HG03565 (cell line): Measurements from ENCODE around the gene SPEF2.
A peak's percentile ranks its signal among the peaks of the same experiment; 100 is the strongest.

Source experiments
- ATAC-seq: cut with Tn5 transposase; IDR thresholded peaks from one replicate; pipeline ENCODE4 v1.9.1; 2021; ENCODE audit warnings: mild to moderate bottlenecking, moderate library complexity; ENCODE audit not compliant: unreplicated experiment

The SPEF2 gene

DNA sequence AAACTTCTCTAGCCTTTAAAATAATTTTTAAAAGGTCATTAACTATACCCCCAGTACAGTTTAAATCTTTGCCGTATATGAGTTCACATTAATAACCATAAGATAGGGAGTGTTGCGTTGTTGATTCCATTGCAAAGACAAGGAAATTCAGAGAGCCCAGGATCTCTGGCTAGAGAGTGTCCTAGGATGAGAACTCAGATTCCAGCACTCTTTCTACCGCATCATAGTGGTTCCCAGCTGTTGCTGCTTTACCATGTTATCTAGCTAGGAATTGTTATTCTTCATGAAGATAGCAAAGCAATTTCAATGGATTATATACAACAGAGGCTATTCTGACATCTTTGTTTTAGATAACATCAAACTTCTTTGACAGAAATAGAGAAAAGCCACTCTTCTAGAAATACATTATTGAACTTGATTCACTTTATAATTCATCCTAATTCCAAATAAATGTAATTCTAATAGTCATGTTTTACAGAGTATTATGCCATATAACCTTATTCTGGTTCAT lies 160.7 kb downstream of the SPEF2 start:
- ATAC-seq, result no peak

DNA sequence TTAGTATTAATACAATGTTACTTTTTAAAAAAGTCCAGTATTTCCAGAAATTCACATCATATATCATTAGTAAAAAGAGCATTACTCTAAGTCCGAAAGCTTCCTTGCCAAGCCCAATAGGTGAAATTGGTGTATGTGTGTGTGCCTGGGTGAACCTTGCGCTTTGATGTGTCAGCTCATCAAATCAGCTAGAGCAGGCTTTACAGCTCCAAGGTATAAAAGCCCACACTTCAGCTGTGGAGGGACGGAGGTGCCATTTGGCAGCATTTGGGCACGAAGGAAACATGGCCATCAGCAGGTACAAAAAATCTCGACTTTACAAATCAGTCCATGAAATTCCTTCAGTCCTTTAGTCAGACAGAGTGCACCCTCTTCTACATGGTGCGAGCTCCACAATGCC lies 162.6 kb downstream of the SPEF2 start:
- no peak for ATAC-seq

DNA sequence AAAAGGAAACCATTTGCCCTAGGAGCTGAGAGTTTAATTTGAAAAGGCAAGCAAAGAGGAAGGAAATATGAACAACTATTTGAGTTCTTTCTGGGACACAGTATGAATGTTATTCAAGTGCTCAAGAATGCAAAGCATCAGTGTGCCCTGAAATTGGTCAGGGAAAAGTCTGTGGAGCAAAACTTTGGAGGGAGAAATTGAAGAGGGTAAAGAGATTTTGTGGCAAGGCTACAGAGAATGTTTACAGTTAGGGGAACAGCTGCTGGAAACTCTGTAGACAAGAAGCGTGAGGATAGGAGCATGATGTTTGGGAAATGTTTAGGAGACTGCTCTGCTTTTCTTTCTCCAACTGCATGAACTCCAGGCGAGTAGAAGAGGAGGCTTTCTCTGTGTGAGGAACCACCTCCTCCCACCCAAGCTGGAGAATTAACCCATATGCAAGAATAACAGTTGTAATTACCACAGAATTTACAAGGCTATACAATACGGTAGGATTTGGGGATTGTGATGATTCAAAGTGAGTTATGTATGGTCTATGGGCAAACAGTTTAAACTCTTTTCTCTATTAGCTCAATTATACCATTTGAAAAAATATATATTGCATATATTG lies 163.6 kb downstream of the SPEF2 start:
- ATAC-seq, result no peak

DNA sequence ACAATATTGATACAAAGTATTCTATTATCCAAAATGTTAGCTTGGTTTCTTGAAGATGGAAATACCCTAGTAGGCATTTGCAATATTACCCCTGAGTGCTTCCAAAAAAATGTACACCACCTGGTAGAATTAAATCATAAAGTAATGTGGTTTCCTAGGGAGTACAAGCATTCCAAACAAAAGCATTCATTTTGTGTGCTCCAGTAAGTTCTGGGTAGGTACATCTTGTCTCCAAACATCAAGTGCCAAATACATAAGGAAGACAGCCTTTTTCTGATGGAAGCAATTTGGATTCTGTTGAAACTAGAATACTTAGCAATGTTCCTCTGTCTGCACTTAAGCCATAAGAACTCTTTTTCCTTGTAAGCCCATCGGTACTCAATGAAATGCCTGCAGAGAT lies 165.9 kb downstream of the SPEF2 start:
- ATAC-seq, result no peak

DNA sequence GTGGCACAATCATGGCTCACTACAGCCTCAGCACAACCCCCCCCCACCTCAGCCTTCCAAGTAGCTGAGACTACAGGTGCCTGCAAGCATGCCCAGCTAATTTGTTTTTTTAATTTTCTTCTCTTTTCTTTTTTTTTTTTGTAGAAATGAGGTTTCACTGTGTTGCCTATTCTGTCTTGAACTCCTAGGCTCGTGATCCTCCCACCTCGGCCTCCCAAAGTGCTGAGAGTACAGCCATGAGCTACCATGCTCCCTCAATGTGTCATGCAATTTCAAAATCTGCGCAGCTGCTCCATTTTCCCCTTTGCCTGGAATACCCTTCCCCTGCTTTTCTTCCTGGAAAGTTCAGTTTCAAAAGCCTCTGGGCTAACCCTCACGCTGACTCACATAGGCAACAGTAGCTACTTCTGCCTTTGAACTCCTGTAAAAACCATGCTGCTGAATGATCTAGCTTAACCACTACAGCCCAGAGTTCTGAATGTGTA lies 168.0 kb downstream of the SPEF2 start:
- ATAC-seq, result no peak

DNA sequence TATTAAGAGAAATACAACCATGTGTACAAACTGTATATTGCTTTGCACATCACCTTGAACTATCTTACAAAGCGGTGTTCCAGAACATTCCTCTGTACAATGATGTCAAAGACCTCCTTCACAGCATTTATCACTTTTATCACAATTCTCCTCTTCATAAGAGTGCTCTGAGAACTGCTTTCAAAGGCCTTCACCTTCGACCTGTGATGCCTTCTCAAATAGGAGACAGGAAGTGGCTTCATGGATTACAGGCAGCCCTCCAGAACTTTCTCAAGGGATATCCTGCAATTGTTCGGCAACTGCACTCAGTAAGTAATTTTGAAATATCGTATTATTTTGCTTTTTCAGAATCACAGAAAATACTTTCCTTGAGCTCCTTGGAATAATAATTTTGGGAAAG lies 171.1 kb downstream of the SPEF2 start:
- ATAC-seq, result no peak

DNA sequence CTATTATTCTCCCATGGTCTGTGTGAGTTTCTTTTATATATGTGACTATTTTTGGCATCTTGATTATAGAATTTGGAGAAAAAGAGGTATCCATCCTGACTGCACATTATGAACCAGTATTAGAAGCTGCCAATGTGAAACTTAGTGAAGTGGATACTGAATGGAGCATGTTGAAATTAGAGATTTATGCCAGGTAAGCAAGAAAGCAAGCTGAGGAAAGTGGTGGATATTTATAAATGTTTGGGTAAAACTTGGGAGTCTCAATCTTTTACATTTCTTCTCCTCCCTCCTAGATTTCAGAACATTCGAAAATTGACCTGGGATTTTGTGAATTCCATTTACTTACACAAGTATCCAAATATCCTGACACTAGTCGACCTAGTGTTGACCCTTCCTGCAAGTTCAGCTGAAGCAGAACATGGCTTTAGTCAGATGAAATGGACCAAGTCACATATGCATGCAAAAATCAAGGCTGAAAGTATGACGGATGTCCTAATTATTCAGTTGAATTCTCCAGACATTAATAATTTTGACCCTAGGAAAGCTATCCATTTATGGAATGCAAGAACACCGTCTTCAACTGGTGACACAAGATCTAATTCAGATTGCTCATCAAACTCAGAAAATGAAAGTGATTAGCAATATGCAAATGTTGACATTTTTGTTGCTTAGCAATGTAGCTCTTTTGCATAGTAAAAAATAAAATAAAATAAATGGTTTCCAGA lies 172.2 kb downstream of the SPEF2 start:
- ATAC-seq, result no peak

DNA sequence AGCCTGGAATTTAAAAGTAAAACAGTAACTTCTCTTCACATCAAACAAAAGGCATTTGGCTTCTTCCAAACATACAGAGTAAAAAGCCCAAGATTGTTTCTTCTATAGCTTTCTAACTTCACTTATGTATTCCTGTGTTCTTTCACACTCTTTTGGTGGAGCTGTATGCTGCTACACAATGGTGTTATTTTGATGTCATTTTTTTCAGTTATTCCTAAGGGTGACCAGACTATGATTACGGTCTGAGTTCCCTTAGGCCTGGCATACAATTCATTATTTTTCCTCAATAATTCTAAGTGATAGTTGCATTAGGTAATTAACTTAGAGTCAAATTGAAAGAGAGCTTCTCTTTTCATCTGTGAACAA lies 172.8 kb downstream of the SPEF2 start:
- ATAC-seq, result no peak

DNA sequence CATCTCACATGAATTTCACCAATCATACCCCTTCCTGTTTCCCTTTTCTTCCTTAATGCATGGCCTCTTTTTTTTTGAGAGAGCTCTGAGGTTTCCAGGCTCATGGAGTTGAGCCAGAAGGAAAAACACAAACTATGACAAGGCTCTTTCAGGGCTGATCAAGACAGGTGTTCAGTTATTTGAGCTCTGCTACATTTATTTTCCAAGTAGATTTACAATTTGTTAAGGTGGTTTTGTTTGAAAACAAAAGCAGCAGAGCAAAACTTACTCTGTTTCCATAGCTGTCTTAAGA lies 176.6 kb downstream of the SPEF2 start:
- ATAC-seq, result no peak

DNA sequence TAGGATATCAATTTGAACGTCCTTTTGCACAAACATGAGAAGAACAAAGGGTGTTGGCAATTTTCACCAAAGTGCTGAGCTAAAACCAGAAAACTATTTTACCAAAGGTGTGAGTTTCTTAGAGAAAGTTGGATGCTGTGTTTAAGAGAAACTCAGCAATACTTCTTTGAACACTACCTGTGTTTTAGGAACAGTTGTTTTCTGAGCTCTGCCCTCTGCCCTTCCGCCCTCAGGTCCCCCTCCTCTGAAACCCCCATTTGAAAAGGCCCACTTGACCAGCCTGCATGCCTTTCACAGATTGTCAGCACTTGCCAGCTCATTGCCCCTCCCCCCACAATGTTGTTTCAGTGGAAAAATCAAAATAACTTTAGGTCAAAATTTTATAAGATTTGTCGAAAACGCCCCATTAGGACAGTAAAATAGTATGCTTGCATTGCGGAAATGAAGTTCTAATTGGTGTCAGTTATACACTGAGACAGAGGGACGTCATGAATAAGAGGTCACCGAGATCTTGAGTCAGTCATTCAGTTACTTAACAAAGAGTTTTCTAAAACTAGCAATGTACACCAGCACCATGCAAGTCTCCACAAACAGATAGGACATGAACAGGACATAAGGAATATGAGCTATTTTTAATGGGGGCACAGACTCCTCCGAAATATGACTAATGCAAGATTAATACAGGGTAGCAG lies 177.2 kb downstream of the SPEF2 start:
- ATAC-seq, result no peak

DNA sequence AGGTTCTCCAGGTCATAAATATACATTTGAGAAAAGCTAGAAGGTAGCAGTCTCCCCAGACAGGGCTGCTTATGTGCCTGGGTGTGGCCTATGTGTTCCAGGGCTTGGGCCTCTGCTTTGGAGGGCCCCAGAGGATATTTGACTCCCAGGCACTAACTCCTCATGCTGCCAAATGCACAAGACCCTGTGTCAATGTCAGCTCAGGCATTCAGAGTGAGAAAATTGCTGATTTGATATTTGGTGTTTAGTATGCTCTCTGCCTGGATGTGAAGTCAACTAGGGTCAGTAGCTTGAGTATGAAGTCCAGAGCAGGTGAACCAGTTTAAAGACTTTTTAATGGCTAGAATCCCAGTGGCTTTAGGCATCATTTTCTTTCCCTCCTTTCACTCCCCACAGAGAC lies 181.5 kb downstream of the SPEF2 start:
- no peak for ATAC-seq

DNA sequence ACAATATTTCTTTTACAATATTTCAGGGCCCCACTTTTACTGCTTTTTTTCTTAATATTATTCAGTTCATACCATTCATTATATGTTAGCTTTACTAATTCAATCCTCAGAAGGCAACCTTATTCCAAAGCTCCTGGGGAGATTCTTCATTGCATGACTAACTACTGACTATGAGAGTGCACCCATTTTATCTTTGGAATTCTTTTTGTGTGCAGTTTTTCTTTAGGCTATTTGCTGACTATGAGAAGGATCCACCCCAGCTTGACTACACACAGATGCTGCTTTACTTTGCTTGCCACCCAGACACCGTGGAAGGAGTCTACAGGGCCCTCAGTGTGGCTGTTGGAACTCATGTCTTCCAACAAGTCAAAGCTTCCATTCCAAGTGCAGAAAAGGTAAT lies 182.1 kb downstream of the SPEF2 start:
- ATAC-seq, result no peak

DNA sequence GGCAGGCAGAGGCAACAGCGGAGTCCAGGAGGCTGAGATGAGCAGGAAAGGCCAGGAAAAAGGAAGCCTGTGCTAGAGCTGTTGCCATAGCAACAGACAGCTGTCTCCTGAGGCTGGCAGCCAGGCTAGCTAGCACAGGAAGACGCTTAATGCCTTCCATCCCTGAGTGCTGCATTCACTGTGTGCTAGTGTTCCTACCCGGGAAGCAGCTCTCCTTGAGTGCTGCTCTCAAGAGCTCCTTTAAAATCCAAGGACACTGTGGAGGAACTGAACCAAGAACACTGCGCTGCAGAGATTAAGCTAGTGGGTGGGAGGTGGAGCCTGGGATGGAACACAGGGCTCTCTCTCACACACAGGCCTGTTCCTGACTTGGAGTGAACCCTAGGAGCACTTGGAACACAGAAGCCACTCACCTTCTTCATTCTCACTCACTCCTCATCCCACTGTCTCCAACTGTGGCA lies 185.6 kb downstream of the SPEF2 start:
- ATAC-seq, result no peak

DNA sequence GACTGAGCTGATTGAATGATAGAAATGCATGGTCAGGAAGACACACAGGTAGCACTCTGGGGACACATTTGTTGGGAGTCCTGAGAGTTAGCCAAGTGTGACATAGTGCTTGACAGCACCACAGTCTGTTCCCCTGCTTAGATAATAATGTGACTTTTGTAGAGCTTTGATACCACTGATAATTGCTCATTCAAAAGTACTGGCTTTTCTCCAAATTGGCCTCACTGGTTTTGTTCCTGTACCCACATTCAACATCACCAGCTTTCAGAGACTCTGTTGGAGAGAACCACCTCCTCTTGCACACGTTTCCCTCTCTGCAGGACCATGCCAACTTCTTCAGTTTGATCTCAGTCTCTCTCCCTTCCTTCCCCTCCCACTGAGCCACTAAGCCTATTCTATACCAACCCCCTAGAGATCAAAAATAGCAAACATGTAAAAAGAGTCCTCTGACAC lies 186.6 kb downstream of the SPEF2 start:
- no peak for ATAC-seq

DNA sequence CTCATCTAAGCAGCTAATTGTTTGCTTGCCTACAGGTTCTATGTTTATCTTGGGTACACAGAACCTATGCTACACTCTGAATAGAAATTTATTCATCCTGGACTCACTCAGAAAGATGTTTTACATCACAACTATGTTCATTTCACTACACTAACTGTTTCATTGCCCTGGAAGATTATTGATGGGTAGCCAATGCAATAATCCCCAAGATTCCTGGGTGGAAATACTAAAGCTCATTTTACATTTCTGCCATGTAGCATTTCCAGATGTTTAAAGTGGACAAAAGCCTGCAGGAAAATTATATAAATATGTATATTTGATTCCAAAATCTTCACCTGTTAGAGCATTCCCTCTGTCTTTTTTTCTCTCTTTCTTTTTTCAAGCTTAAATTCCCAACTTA lies 187.2 kb downstream of the SPEF2 start:
- ATAC-seq, result no peak

DNA sequence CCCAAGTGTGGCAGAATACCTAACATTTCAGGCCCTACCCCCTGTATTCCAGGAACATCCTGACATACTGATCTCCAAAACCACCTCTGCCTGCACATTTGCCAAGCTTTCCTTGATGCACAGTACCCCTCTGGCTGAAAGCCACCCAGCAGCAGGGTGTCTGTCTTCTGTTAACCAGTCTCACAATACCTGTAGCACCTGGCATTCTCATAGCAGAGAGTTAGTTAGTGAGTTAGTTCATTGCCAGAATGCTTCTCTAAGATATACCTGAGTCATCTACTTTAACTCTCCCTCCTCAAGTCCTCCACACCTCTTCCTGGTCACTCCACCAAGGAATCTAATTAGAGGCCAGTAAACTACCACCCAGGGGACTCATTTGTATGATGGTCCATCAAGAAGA lies 192.9 kb downstream of the SPEF2 start:
- no peak for ATAC-seq

DNA sequence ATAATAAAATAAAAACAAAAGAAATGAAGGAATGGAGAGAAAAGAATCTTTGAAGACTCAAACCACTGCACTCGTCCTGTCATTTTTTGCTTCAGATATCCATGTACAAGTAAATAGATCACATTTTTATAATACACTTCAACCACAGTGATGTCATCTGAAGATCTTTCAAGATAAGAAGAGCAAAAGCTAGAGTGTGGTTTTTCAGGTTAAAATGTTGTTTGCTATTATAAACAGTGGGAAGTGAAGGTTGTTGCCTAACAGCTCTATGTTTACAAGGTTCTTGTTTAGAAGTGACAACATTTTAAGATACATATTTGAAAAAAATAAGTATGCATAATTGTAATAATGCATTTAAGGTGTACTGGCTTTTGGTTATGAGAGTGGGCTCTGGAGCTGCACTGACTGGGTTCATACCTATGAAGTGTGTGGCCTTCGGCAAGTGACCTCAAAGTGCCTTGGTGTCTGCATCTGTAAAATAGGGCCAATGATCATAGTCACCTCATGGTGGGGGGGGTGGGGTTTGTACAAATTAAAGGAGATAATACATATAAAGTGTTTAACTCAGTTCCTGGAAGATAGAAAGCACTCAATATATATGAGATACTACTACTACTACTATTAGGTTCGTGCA lies 193.6 kb downstream of the SPEF2 start:
- ATAC-seq, result no peak

DNA sequence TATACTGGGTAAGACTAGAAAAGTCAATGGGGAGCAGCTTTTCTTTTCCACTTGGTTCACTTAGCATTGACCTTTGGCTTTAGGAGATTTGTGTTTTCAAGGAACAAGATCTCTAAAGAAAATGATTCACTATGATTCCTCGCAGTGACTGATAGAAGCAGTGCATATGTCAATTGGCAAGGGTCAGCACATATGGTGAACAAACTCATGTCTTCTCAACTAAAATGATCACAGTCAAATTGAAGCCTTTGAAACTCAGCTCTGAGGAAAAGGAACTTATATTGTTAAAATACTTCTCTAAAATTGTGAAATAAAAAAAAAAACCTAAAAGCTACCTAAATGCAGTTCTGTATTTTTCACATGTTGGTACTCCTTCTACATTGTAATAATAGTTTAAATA lies 195.9 kb downstream of the SPEF2 start:
- no peak for ATAC-seq

DNA sequence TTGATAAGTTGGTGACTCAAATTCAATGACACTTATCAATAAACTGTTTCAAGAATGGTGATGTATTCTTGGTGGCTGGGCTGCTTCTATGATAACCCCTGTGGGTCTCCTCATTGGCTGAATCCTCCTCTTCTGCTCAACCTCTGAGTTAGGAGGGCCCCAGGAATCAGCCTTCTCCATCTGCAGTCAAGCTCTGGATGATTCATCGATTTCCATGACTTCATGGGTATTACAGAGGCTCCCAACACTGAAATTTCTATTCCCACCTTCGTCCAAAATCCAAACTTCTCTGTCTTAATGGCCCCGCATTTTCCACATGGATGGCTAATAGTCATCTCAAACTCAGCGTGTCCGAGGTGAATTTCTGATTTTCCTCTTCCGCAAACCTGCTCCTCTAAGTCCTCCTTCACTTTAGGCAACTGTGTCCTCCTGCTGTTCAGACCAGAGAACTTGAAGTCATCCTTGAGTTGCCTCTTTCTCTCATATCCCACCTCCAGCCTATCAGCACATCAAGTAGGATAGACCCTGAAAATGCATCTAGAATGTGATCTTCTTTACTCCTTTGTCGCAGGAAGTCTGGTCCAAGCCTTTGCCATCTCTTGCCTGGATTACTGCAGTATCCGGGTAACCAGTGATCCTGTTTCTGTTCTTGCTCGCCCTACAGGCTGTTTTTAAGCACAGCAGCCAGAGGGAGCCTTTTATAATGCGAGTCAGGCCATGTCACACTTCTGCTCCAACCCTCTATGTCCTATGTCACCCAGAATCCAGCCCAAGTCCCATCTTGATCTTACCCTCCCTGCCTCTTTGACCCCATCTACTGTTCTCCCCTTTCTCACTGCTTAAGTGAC lies 197.7 kb downstream of the SPEF2 start:
- peak; percentile 75 for ATAC-seq

DNA sequence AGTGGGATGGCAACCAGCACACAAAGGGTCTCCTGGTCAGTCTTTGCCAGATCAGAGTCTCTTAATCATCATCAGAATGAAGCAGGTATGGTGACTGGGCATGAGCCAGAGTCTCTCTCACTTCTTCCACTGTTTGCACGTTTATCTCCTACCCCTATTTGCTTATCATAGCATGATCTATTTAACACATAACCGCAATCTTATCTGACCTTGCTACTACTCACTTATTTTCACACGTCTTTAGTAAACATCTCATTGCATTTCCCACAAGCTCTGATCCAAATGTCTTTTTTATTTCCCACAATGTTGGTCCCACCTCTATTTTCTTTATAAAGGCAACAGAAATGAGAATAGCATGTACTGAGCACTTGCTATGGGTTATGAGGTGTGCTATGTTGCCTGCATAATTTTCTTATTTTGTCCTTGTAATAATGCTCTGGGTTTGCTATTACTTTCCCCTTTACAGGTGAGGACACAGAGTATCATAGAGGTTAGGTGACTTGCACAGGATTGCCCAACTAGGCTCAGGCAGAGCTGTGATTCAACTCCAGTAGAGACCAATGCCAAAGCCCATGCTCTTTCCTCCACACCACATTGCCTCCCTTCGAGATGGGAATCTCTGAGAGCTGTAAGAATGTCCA lies 199.3 kb downstream of the SPEF2 start:
- ATAC-seq, result no peak
